Activated CD8-positive, alpha-beta T cell treated with anti-CD3 and anti-CD28 coated beads, Interleukin-2, amount 10 ng/mL, durations not matched to agents 7 days and 5 days (primary cell): ENCODE results near the gene TXNDC9. TPM values are rescaled to one million over a fixed set of nuclear protein-coding genes. Genes with fewer than 3 reads are reported as not detected.
"Not testable (repeated sequence)": the region's sequence is repeated elsewhere in the genome, so short reads cannot be mapped to it uniquely, and the experiment has no call there.

Source experiments
- ATAC-seq: fragments of 150-1000 bp; cut with Tn5 transposase; one replicate; pipeline ENCODE4 v1.10.0; 2021; ENCODE audit warnings: moderate library complexity
- CTCF ChIA-PET: fragments of 350-600 bp; sonication (Branson Sonifier 250); formaldehyde crosslinking; loops from one replicate; lab custom pipeline; 2021; ENCODE audit warnings: antibody characterized with exemption; lab: Charles Lee
- POLR2A ChIA-PET: fragments of 350-600 bp; sonication (Branson Sonifier 250); formaldehyde crosslinking; loops from one replicate; lab custom pipeline; 2021; ENCODE audit warnings: antibody characterized with exemption; lab: Charles Lee
- DNase-seq: peaks from one replicate; pipeline ENCODE4 v3.0.0-alpha.2; 2020
- H3K27ac Mint-ChIP-seq: one replicate; pipeline ENCODE4 v1.8.0; 2021; ENCODE audit warnings: mild to moderate bottlenecking, mixed read lengths
- H3K27me3 Mint-ChIP-seq: one replicate; pipeline ENCODE4 v1.8.0; 2021; ENCODE audit warnings: low read depth, mixed read lengths
- H3K36me3 Mint-ChIP-seq: one replicate; pipeline ENCODE4 v1.8.0; 2021; ENCODE audit warnings: low read depth, mixed read lengths
- H3K4me1 Mint-ChIP-seq: one replicate; pipeline ENCODE4 v1.8.0; 2021; ENCODE audit warnings: low read depth, mixed read lengths
- H3K4me3 Mint-ChIP-seq: one replicate; pipeline ENCODE4 v1.8.0; 2021; ENCODE audit warnings: mild to moderate bottlenecking, mixed read lengths
- H3K9me3 Mint-ChIP-seq: one replicate; pipeline ENCODE4 v1.8.0; 2022; ENCODE audit warnings: mixed read lengths; ENCODE audit not compliant: insufficient read depth
- total RNA-seq, 2 experiments: library from RNA; stranded (reverse); gene quantifications; one replicate each; pipeline ENCODE4 v1.2.3, GENCODE V29; 2021

Gene TXNDC9
- total RNA-seq, 2 experiments from 2014 or later = 34.7 to 38.3 TPM

- CTCF ChIA-PET = interaction anchor here (1.0 kb wide), 1 partner anchor 18 kb away, joined by 3 read pairs; the partner anchor contains the start of gene TXNDC9
- POLR2A ChIA-PET, H3K27me3 Mint-ChIP-seq, ATAC-seq, H3K27ac Mint-ChIP-seq, DNase-seq, H3K4me1 Mint-ChIP-seq, H3K9me3 Mint-ChIP-seq, H3K4me3 Mint-ChIP-seq: not testable (repeated sequence)
- H3K36me3 Mint-ChIP-seq = peaks cover 45% of the 10 kb centered on the region
These were observed 18.3 kb downstream of the TXNDC9 start for GRCh38 chr2:99317873-99318200.

- no peaks in the 10 kb centered on the region for H3K27me3 Mint-ChIP-seq
- H3K4me1 Mint-ChIP-seq = peaks cover 4% of the 10 kb centered on the region
- ChIA-PET CTCF (no interaction called here), POLR2A (no interaction called here)
- no peak for ATAC-seq
- H3K27ac Mint-ChIP-seq = no peak overlapping the region
- no peaks in the 10 kb centered on the region for H3K9me3 Mint-ChIP-seq
- no peak for DNase-seq
- peaks cover 45% of the 10 kb centered on the region for H3K36me3 Mint-ChIP-seq
- no peak overlapping the region for H3K4me3 Mint-ChIP-seq
These were observed 18.8 kb downstream of the TXNDC9 start for GRCh38 chr2:99317161-99317872.

- DNase-seq, H3K27me3 Mint-ChIP-seq, POLR2A ChIA-PET, H3K27ac Mint-ChIP-seq, H3K36me3 Mint-ChIP-seq, CTCF ChIA-PET, ATAC-seq, H3K4me3 Mint-ChIP-seq, H3K9me3 Mint-ChIP-seq, H3K4me1 Mint-ChIP-seq: not testable (repeated sequence)
These were observed 35.0 kb downstream of the TXNDC9 start, which contains the start of gene LYG1 for GRCh38 chr2:99301097-99301496. Gene LYG1 (minus strand): TSS chr2:99301197. CDS start chr2:99295670, 5,527 bp downstream.

- no peak for ATAC-seq
These were observed 36.6 kb downstream of the TXNDC9 start for GRCh38 chr2:99299580-99299979.

GRCh38 chr2:99297994-99298393, 38.1 kb downstream of the TXNDC9 start:
- Mint-ChIP-seq H3K27me3 (no peaks in the 10 kb centered on the region), H3K36me3 (no peaks in the 10 kb centered on the region), H3K27ac (no peak overlapping the region), H3K4me3 (no peak overlapping the region), H3K4me1 (no peaks in the 10 kb centered on the region), H3K9me3 (no peaks in the 10 kb centered on the region)
- ChIA-PET POLR2A (no interaction called here), CTCF (no interaction called here)
- no peak for DNase-seq
- no peak for ATAC-seq

More at GRCh38 chr2:99299580-99299979, 36.6 kb downstream of the TXNDC9 start:
- ChIA-PET CTCF (no interaction called here), POLR2A (no interaction called here)
- Mint-ChIP-seq H3K36me3 (peaks cover 2% of the 10 kb centered on the region), H3K4me3 (no peak overlapping the region), H3K9me3 (no peaks in the 10 kb centered on the region), H3K27me3 (no peaks in the 10 kb centered on the region), H3K27ac (no peak overlapping the region), H3K4me1 (no peaks in the 10 kb centered on the region)
- no peak for DNase-seq

- Mint-ChIP-seq H3K27ac (no peak overlapping the region), H3K27me3 (no peaks in the 10 kb centered on the region), H3K9me3 (peaks cover 6% of the 10 kb centered on the region), H3K4me3 (no peak overlapping the region), H3K36me3 (peaks cover 6% of the 10 kb centered on the region), H3K4me1 (no peaks in the 10 kb centered on the region)
- DNase-seq (no peak), ATAC-seq (no peak)
- CTCF ChIA-PET = no interaction called here
- POLR2A ChIA-PET = no interaction called here
These were observed 50.6 kb downstream of the TXNDC9 start for GRCh38 chr2:99285526-99285925.

GRCh38 chr2:99279969-99280695, 56.0 kb downstream of the TXNDC9 start:
- H3K9me3 Mint-ChIP-seq = peaks cover 14% of the 10 kb centered on the region
- CTCF ChIA-PET = no interaction called here

GRCh38 chr2:99278793-99279291, 57.3 kb downstream of the TXNDC9 start:
- H3K9me3 Mint-ChIP-seq = peaks cover 14% of the 10 kb centered on the region
- CTCF ChIA-PET = no interaction called here
- peaks cover 14% of the 10 kb centered on the region for H3K36me3 Mint-ChIP-seq
- POLR2A ChIA-PET = no interaction called here
- no peaks in the 10 kb centered on the region for H3K27me3 Mint-ChIP-seq
- DNase-seq (no peak), ATAC-seq (no peak)
- H3K27ac Mint-ChIP-seq = no peak overlapping the region
- no peaks in the 10 kb centered on the region for H3K4me1 Mint-ChIP-seq
- no peak overlapping the region for H3K4me3 Mint-ChIP-seq

More at GRCh38 chr2:99279969-99280695, 56.0 kb downstream of the TXNDC9 start:
- H3K27ac Mint-ChIP-seq = no peak overlapping the region
- DNase-seq (no peak), ATAC-seq (no peak)
- no peak overlapping the region for H3K4me3 Mint-ChIP-seq
- no peaks in the 10 kb centered on the region for H3K4me1 Mint-ChIP-seq
- peaks cover 14% of the 10 kb centered on the region for H3K36me3 Mint-ChIP-seq
- no peaks in the 10 kb centered on the region for H3K27me3 Mint-ChIP-seq
- POLR2A ChIA-PET = no interaction called here

GRCh38 chr2:99278195-99278765, 57.9 kb downstream of the TXNDC9 start:
- ATAC-seq, DNase-seq, POLR2A ChIA-PET, CTCF ChIA-PET, H3K27ac Mint-ChIP-seq, H3K27me3 Mint-ChIP-seq, H3K4me3 Mint-ChIP-seq, H3K4me1 Mint-ChIP-seq: not testable (repeated sequence)
- Mint-ChIP-seq H3K9me3 (peaks cover 14% of the 10 kb centered on the region), H3K36me3 (peaks cover 14% of the 10 kb centered on the region)

GRCh38 chr2:99275882-99276281, 60.3 kb downstream of the TXNDC9 start:
- H3K27ac Mint-ChIP-seq = no peak overlapping the region
- CTCF ChIA-PET = no interaction called here

More at GRCh38 chr2:99275882-99276281, 60.3 kb downstream of the TXNDC9 start:
- DNase-seq (no peak), ATAC-seq (no peak)
- POLR2A ChIA-PET = no interaction called here
- H3K36me3 Mint-ChIP-seq = peaks cover 10% of the 10 kb centered on the region
- no peaks in the 10 kb centered on the region for H3K4me1 Mint-ChIP-seq
- peaks cover 11% of the 10 kb centered on the region for H3K9me3 Mint-ChIP-seq
- no peak overlapping the region for H3K4me3 Mint-ChIP-seq
- H3K27me3 Mint-ChIP-seq = no peaks in the 10 kb centered on the region
